IMR-90 (cell line): ENCODE results near the gene NUB1. TPM values are rescaled to one million over a fixed set of nuclear protein-coding genes. Genes with fewer than 3 reads are reported as not detected.

Experiments used
- ATAC-seq: fragments of 200-7000 bp; cut with Tn5 transposase; 2 replicates; pipeline ENCODE4 v1.9.1; 2020; ENCODE audit warnings: low read depth, mild to moderate bottlenecking, moderate library complexity
- BruUV-seq: library from RNA; stranded (reverse); fragments of 400-500 nt; replicated peaks from 2 replicates; lab custom pipeline; 2021; lab: Mats Ljungman, UMichigan
- CTCF ChIA-PET: fragments of 300-600 bp; formaldehyde crosslinking; extraction: SDS; loops from one replicate; lab custom pipeline; 2021; ENCODE audit warnings: antibody characterized with exemption; lab: Yijun Ruan, JAX
- POLR2A ChIA-PET: fragments of 300-600 bp; sonication (Branson Sonifier 250); formaldehyde crosslinking; loops from one replicate; lab custom pipeline; 2022; ENCODE audit warnings: antibody characterized with exemption; ENCODE audit not compliant: unreplicated experiment; lab: Charles Lee
- DNase-seq: peaks from one replicate; pipeline ENCODE4 v3.0.0; 2013
- H2AFZ ChIP-seq: replicated peaks from 2 replicates; pipeline ENCODE3; 2013; ENCODE audit warnings: low read length, mild to moderate bottlenecking; ENCODE audit not compliant: poor library complexity
- H2AK5ac ChIP-seq: 2 replicates; pipeline ENCODE4 v1.6.1; 2013; ENCODE audit warnings: low read depth, low read length, inconsistent platforms
- H2AK9ac ChIP-seq: replicated peaks from 2 replicates; pipeline ENCODE3; 2013; ENCODE audit warnings: mild to moderate bottlenecking, low read depth, low read length, moderate library complexity; ENCODE audit not compliant: poor library complexity
- H2BK120ac ChIP-seq: 2 replicates; pipeline ENCODE4 v1.6.1; 2013; ENCODE audit warnings: low read depth, low read length, inconsistent platforms
- H2BK15ac ChIP-seq: 3 replicates; pipeline ENCODE4 v1.6.1; 2013; ENCODE audit warnings: low read depth, low read length, inconsistent platforms
- H2BK20ac ChIP-seq: 2 replicates; pipeline ENCODE4 v1.6.1; 2013; ENCODE audit warnings: low read depth, mild to moderate bottlenecking, inconsistent platforms, low read length, moderate library complexity
- H2BK5ac ChIP-seq: 2 replicates; pipeline ENCODE4 v1.6.1; 2013; ENCODE audit warnings: mild to moderate bottlenecking, low read depth, low read length, inconsistent platforms; ENCODE audit not compliant: poor library complexity, severe bottlenecking
- H3K14ac ChIP-seq: replicated peaks from 2 replicates; pipeline ENCODE4 v1.6.1; 2013; ENCODE audit warnings: low read depth, low read length, inconsistent platforms
- H3K18ac ChIP-seq: 2 replicates; pipeline ENCODE4 v1.6.1; 2013; ENCODE audit warnings: low read depth, low read length, control low read depth
- H3K23ac ChIP-seq: 2 replicates; pipeline ENCODE4 v1.6.1; 2013; ENCODE audit warnings: low read depth, low read length, inconsistent platforms
- H3K27ac ChIP-seq: 2 replicates; pipeline ENCODE4 v1.5.1; 2013; ENCODE audit warnings: mild to moderate bottlenecking, control low read depth, low read length; ENCODE audit not compliant: insufficient read depth
- H3K27me3 ChIP-seq: 2 replicates; pipeline ENCODE4 v1.6.1; 2013; ENCODE audit warnings: low read length; ENCODE audit not compliant: control insufficient read depth, insufficient read depth
- H3K36me3 ChIP-seq: 2 replicates; pipeline ENCODE4 v1.6.1; 2013; ENCODE audit warnings: low read length, mixed read lengths; ENCODE audit not compliant: control insufficient read depth, insufficient read depth
- H3K4ac ChIP-seq: 2 replicates; pipeline ENCODE4 v1.6.1; 2013; ENCODE audit warnings: low read depth, low read length, inconsistent platforms
- H3K4me1 ChIP-seq: 2 replicates; pipeline ENCODE4 v1.6.1; 2013; ENCODE audit warnings: low read length, mixed read lengths; ENCODE audit not compliant: control insufficient read depth, insufficient read depth
- H3K4me2 ChIP-seq: 2 replicates; pipeline ENCODE4 v1.6.1; 2013; ENCODE audit warnings: low read depth, mild to moderate bottlenecking, control low read depth, low read length, moderate library complexity
- H3K4me3 ChIP-seq: 2 replicates; pipeline ENCODE4 v1.5.1; 2013; ENCODE audit warnings: low read depth, mild to moderate bottlenecking, control low read depth, low read length, moderate library complexity; ENCODE audit not compliant: insufficient read depth
- H3K56ac ChIP-seq: 2 replicates; pipeline ENCODE4 v1.6.1; 2013; ENCODE audit warnings: low read length, inconsistent platforms; ENCODE audit not compliant: insufficient read depth; ENCODE audit errors: extremely low read depth
- H3K79me1 ChIP-seq, 2 experiments: 2 replicates each; pipeline ENCODE4 v1.6.1; 2013; ENCODE audit warnings: low read length in 2 of 2, inconsistent platforms in 1 of 2, low read depth in 1 of 2
- H3K9ac ChIP-seq: 2 replicates; pipeline ENCODE4 v1.6.1; 2013; ENCODE audit warnings: low read depth, low read length, control low read depth
- H3K9me1 ChIP-seq: 2 replicates; pipeline ENCODE4 v1.6.1; 2013; ENCODE audit warnings: low read length, inconsistent platforms; ENCODE audit not compliant: insufficient read depth
- H3K9me3 ChIP-seq: 2 replicates; pipeline ENCODE4 v1.6.1; 2013; ENCODE audit warnings: low read length; ENCODE audit not compliant: control insufficient read depth, insufficient read depth
- H4K20me1 ChIP-seq: 2 replicates; pipeline ENCODE4 v1.6.1; 2013; ENCODE audit warnings: low read length, inconsistent platforms; ENCODE audit not compliant: insufficient read depth
- H4K5ac ChIP-seq: 2 replicates; pipeline ENCODE4 v1.6.1; 2013; ENCODE audit warnings: mild to moderate bottlenecking, low read depth, low read length, control low read depth
- H4K8ac ChIP-seq, 2 experiments: 2 replicates each; pipeline ENCODE4 v1.6.1; 2013; ENCODE audit warnings: low read depth in 2 of 2, low read length in 2 of 2, control low read depth in 1 of 2, inconsistent platforms in 1 of 2
- H4K91ac ChIP-seq: 2 replicates; pipeline ENCODE4 v1.6.1; 2013; ENCODE audit warnings: low read depth, low read length, inconsistent platforms; ENCODE audit not compliant: insufficient read depth
- BHLHE40 ChIP-seq: fragments of 150-350 bp; IDR thresholded peaks from 2 replicates; pipeline ENCODE4 v1.6.1; 2016; ENCODE audit warnings: mild to moderate bottlenecking, low read depth, low read length
- CEBPB ChIP-seq: IDR thresholded peaks from 2 replicates; pipeline ENCODE4 v1.6.1; 2012; ENCODE audit warnings: low read depth, low read length, improper control_type of control experiment
- FOS ChIP-seq: fragments of 150-350 bp; IDR thresholded peaks from 2 replicates; pipeline ENCODE4 v1.6.1; 2016; ENCODE audit warnings: low read depth, low read length
- MAFK ChIP-seq: IDR thresholded peaks from 2 replicates; pipeline ENCODE4 v1.6.1; 2012; ENCODE audit warnings: low read depth, low read length, improper control_type of control experiment
- MAZ ChIP-seq: IDR thresholded peaks from 2 replicates; pipeline ENCODE4 v1.6.1; 2012; ENCODE audit warnings: low read depth, mild to moderate bottlenecking, low read length, improper control_type of control experiment, moderate library complexity, borderline replicate concordance
- MXI1 ChIP-seq: IDR thresholded peaks from 2 replicates; pipeline ENCODE4 v1.6.1; 2012; ENCODE audit warnings: low read depth, mild to moderate bottlenecking, low read length, moderate library complexity, borderline replicate concordance
- POLR2A ChIP-seq: IDR thresholded peaks from 2 replicates; pipeline ENCODE4 v1.6.1; 2012; ENCODE audit warnings: mild to moderate bottlenecking, low read depth, low read length
- RAD21 ChIP-seq: IDR thresholded peaks from 2 replicates; pipeline ENCODE4 v1.6.1; 2012; ENCODE audit warnings: low read length, improper control_type of control experiment
- RCOR1 ChIP-seq: IDR thresholded peaks from 2 replicates; pipeline ENCODE4 v1.6.1; 2012; ENCODE audit warnings: mild to moderate bottlenecking, low read length, improper control_type of control experiment; ENCODE audit not compliant: insufficient replicate concordance
- RFX5 ChIP-seq: IDR thresholded peaks from 2 replicates; pipeline ENCODE4 v1.8.0; 2012; ENCODE audit warnings: low read depth, mild to moderate bottlenecking, low read length, moderate library complexity
- SMC3 ChIP-seq: fragments of 150-350 bp; IDR thresholded peaks from 2 replicates; pipeline ENCODE4 v1.6.1; 2016; ENCODE audit warnings: low read depth, mild to moderate bottlenecking, antibody characterized with exemption, low read length, moderate library complexity
- WGBS, 2 experiments: methylation state at CpG; one replicate each; pipeline versions ENCODE4 v1.1.5 to v1.1.7; 2013; ENCODE audit warnings: missing lambda C conversion rate in 2 of 2; ENCODE audit not compliant: insufficient read length in 1 of 2; ENCODE audit errors: extremely low coverage in 2 of 2; 5-methylcytosine and 5-hydroxymethylcytosine counted together
- dilution Hi-C: fragments of 300-500 bp; cut with HindIII; formaldehyde crosslinking; loops from one replicate; pipeline ENCODE4 v1.14.3; 2018; ENCODE audit warnings: low sequenced_read_pairs; ENCODE audit not compliant: unreplicated experiment
- in situ Hi-C: fragments of 300-500 bp; cut with MboI; formaldehyde crosslinking; loops from 3 replicates; pipeline ENCODE4 v1.14.3; 2019; ENCODE audit warnings: low sequenced_read_pairs, inconsistent platforms, mixed read lengths
- intact Hi-C: fragments of 100-400 bp; cut with micrococcal nuclease; formaldehyde crosslinking; loops from 2 replicates; pipeline ENCODE4 v1.10.0; 2022
- polyA plus RNA-seq, 3 experiments: library from polyadenylated mRNA; depleted of rRNA; stranded (reverse); fragments of >200 nt; gene quantifications; 2 replicates each; pipeline ENCODE4 v1.2.3, GENCODE V29; 2012; ENCODE audit warnings: low replicate concordance in 1 of 3
- total RNA-seq: library from RNA; depleted of rRNA; stranded (reverse); fragments of >200 nt; gene quantifications from 2 replicates; pipeline ENCODE4 v1.2.3, GENCODE V29; 2012
- TF ChIP-seq, protein P1 (sequence below): fragments of 150-350 bp; IDR thresholded peaks from 2 replicates; pipeline ENCODE4 v1.6.1; 2017; ENCODE audit warnings: mild to moderate bottlenecking, antibody characterized with exemption, low read length, low read depth
- TF ChIP-seq, protein P2 (sequence below): conservative IDR thresholded peaks from 2 replicates; pipeline ENCODE4 v1.5.1; 2012; ENCODE audit warnings: mild to moderate bottlenecking, low read depth, low read length, improper control_type of control experiment
- TF ChIP-seq, protein P3 (sequence below): fragments of 150-350 bp; IDR thresholded peaks from 2 replicates; pipeline ENCODE4 v1.6.1; 2016; ENCODE audit warnings: low read depth, mild to moderate bottlenecking, low read length, moderate library complexity, borderline replicate concordance

Gene NUB1
- total and polyA plus RNA-seq, 2 of the 4 experiments (the other 2 are of a cell fraction), result 20.1 to 29.7 TPM

DNA sequence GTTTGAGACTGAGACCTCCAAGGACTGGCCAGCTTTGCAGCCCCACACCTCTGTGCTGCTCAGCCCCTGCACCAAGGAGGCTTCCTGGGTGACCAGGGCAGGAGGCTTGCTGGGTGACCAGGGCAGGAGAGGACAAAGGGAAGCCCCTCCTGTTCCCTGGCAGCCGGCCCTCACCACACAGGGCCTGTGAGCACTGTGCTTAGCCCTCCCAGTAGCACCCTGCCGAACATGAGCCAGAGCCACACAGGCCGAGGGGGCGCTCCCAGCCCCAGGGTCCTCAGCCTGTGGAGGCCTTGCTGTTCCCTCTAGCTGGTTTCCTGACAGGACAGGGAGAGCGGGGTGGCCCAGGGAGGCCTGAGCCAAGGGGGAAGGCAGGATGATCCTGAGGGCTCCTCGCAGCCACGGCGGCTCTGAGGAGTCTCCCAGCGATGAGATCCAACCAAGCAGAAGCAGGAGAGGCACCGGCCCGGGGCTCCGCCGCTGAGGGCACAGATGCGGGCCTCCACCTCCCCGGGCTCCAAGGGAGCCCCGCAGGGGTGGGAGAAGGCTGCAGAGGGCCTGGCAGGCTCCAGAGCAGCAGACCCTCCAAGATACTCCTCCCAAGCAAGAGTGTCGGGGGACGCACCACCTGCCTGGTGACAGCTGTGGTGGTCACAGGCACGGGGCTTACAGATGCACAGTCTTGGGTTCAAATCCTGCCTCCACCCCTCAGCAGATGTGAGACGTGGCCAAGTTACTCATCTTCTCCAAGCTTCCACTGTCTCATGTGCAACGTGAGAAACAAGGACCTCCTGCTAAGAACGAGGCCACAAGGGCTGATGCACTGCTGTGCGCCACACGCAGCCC, 45.8 kb downstream of the NUB1 start (continued):
- no peak for TF ChIP-seq MAZ

DNA sequence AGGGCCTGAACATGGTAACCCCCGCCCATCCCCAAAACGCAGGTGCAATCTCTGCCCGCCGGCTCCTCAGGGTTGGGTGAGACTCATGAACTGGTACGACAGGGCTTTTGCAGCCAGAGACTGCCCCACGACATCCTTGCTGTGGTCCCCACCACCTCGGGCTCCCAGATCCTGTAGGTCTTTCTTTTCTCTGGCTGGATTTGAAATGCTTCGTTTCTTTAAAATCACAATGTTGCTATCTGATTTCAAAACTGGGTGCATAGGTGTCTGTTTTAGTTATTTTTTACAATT, 46.3 kb downstream of the NUB1 start:
- H2BK20ac ChIP-seq, result no peak overlapping the region
- no peak overlapping the region for H3K23ac ChIP-seq
- H2BK15ac ChIP-seq, result no peak overlapping the region
- no peak overlapping the region for H3K27ac ChIP-seq
- no peak overlapping the region for H3K14ac ChIP-seq
- in situ Hi-C loops (no loop called here), dilution Hi-C loops (no loop called here), intact Hi-C loops (no loop called here)
- DNase-seq (no peak), ATAC-seq (no peak)
- H3K9me3 ChIP-seq, result peaks cover 6% of the 10 kb centered on the region
- 96% methylated on average over 3 of the region's 8 CpGs; no CpG with 5 or more reads in 1 of the 2 experiments for WGBS, 2 experiments
- H3K9ac ChIP-seq, result no peak overlapping the region
- BruUV-seq, result no TSS peak
- H3K4me1 ChIP-seq, result no peaks in the 10 kb centered on the region
- H2AFZ ChIP-seq, result no peak overlapping the region
- H4K91ac ChIP-seq, result no peak overlapping the region
- H4K5ac ChIP-seq, result no peak overlapping the region
- no peak overlapping the region for H2BK120ac ChIP-seq
- no peak overlapping the region for H2AK5ac ChIP-seq
- H3K4me3 ChIP-seq, result no peak overlapping the region
- H3K4ac ChIP-seq, result no peak overlapping the region
- peaks cover 52% of the 10 kb centered on the region for H3K27me3 ChIP-seq
- no peak overlapping the region for H2BK5ac ChIP-seq
- H3K4me2 ChIP-seq, result no peak overlapping the region
- no peak overlapping the region for H2AK9ac ChIP-seq
- H3K9me1 ChIP-seq, result no peaks in the 10 kb centered on the region
- no peak overlapping the region for H3K56ac ChIP-seq
- no peaks in the 10 kb centered on the region for H3K36me3 ChIP-seq
- H4K20me1 ChIP-seq, result no peaks in the 10 kb centered on the region
- no peak overlapping the region for H4K8ac ChIP-seq
- no peak overlapping the region for H3K18ac ChIP-seq
- no peaks in the 10 kb centered on the region for H3K79me1 ChIP-seq
- ChIA-PET POLR2A (no interaction called here), CTCF (no interaction called here)
- TF ChIP-seq CEBPB, result no peak
- TF ChIP-seq, protein P1, sequence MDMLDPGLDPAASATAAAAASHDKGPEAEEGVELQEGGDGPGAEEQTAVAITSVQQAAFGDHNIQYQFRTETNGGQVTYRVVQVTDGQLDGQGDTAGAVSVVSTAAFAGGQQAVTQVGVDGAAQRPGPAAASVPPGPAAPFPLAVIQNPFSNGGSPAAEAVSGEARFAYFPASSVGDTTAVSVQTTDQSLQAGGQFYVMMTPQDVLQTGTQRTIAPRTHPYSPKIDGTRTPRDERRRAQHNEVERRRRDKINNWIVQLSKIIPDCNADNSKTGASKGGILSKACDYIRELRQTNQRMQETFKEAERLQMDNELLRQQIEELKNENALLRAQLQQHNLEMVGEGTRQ, result no peak
- TF ChIP-seq RFX5, result no peak
- TF ChIP-seq MXI1, result no peak
- no peak for TF ChIP-seq POLR2A
- TF ChIP-seq SMC3, result no peak
- TF ChIP-seq, protein P2, sequence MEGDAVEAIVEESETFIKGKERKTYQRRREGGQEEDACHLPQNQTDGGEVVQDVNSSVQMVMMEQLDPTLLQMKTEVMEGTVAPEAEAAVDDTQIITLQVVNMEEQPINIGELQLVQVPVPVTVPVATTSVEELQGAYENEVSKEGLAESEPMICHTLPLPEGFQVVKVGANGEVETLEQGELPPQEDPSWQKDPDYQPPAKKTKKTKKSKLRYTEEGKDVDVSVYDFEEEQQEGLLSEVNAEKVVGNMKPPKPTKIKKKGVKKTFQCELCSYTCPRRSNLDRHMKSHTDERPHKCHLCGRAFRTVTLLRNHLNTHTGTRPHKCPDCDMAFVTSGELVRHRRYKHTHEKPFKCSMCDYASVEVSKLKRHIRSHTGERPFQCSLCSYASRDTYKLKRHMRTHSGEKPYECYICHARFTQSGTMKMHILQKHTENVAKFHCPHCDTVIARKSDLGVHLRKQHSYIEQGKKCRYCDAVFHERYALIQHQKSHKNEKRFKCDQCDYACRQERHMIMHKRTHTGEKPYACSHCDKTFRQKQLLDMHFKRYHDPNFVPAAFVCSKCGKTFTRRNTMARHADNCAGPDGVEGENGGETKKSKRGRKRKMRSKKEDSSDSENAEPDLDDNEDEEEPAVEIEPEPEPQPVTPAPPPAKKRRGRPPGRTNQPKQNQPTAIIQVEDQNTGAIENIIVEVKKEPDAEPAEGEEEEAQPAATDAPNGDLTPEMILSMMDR, result no peak
- no peak for TF ChIP-seq BHLHE40
- TF ChIP-seq RCOR1, result no peak
- TF ChIP-seq MAFK, result no peak
- TF ChIP-seq FOS, result no peak
- no peak for TF ChIP-seq MAZ
- TF ChIP-seq RAD21, result no peak
- TF ChIP-seq, protein P3, sequence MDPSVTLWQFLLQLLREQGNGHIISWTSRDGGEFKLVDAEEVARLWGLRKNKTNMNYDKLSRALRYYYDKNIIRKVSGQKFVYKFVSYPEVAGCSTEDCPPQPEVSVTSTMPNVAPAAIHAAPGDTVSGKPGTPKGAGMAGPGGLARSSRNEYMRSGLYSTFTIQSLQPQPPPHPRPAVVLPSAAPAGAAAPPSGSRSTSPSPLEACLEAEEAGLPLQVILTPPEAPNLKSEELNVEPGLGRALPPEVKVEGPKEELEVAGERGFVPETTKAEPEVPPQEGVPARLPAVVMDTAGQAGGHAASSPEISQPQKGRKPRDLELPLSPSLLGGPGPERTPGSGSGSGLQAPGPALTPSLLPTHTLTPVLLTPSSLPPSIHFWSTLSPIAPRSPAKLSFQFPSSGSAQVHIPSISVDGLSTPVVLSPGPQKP, result no peak
